Measurements from ENCODE around the gene ZFP37. TPM values are rescaled to one million over a fixed set of nuclear protein-coding genes. Genes with fewer than 3 reads are reported as not detected.
"Not testable (repeated sequence)": the region's sequence is repeated elsewhere in the genome, so short reads cannot be mapped to it uniquely, and the experiment has no call there.

ZFP37 gene
- total RNA-seq: 1.6 and 5.2 TPM in 2 replicates

DNA sequence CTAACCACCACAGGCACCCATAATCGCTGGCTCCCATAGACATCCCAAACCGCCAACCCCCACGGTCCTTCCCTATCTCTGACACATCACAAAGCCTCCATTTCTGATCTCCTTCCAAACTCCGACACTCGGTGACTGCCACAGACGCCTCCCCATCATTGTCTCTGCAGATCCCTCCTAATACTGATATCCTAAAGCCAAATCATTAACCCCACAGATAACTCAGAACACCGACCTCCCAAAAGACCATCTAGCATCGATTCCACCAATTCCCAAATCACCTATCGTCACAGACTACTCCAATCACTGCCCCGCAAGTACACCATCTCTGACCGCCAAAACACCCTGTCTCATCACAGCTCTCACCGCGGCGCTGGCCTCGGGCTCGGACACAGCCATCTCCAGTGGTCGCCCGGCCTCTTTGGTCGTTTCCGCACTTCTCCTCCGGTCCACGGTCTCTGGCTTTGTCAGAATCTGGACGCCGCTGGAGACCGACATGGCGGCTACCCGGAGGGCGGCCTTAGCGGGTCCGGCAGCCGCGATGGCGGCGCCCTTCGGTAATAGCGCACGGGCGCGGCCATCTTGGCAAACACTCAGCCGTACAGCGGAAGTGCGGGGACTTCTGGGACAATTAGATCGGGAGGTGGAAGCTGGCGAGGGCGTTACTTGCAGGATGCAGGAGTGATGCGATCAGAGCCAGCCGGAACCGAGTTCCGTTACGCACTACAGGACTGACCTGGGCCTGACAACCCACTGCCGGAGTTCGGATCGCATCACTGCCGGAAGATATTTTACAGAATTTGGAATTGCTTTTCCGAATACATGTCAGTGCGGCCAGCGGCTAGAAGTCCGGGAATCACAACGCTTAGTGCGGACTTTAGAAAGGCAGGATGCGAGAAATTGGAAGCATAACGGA lies at the start of gene ZFP37:
Gene ZFP37, minus strand, starts transcription at position 534 of the 916 bp plus-strand sequence. Its CDS starts 36 bp downstream, at position 498.
- DNase-seq (ENCODE audit: low read depth): peak; percentile 93

DNA sequence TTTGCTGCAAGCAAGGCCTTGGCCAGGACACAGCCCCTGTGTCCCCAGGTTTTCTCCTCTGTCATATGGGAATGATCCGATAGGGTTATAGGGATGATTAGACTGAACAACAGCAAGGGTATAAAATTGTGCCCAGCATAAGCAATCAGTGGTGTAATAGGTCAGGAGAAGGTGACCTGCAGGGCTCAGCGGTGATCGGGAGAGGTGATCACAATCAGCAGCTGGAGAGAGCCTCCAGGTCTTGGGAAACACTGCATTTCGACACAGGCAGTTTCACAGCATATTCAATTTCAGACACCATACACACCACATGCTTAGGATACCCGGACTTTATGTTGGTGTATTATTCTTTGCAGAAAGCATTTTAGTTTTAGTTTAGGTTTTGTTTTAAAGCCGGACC lies 48.8 kb upstream of the ZFP37 start:
- DNase-seq (ENCODE audit: low read depth): not testable (repeated sequence)

DNA sequence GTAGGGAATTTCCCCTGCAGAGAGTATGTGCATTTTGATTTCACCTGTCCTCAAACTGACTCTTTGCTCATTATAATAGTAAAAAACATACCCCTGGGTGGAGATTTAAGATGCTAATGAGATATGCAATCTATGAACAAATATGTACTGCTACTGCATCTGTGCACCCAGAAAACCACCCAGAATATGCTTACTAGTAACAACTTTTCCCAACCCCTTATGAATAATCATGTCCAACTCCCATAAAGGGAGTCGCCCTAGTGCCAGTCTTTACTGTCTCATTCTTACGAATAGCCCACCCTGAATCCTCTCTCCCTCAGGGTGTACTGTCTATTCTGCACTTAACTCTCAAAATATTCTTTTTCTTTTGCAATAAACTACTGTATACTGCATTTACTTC lies 39.0 kb upstream of the ZFP37 start:
- DNase-seq (ENCODE audit: low read depth): no peak

DNA sequence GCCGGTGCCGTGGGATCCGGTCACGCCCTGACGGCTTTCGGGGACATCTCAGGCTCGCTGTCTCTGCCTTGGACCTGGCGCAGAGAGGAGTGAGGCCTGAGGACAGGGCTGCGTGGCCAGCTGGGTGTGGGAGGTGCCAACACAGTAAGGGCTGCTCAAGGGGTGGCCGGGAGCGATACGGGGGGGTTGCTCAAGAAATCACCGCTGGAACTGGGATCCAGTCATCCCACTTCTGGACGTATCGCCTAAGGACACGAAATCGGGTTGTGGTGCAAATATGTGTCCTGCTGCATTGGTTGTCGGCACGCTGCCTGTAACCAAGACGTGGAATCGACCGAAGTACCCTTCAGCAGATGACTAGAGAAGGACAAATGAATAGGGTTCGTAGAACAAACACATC lies 33.4 kb upstream of the ZFP37 start:
- not testable (repeated sequence) for DNase-seq (ENCODE audit: low read depth)

DNA sequence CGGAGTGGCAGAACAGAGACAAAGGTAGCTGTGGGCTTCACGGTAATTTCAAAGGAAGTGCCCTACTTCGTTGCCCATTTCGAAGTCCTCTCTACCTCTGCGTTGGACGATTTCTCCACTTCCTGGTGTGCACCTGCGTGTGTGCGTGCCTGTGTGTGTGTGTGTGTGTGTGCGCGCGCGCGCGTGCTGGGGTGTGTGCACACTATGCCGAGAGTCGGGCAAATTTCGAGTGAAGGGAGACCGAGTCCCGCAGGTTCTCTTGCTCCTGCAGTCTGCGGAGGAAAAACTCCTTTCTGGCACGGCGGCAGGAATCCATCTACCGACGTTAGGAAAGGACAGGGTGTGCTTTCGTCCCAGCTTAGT lies 32.6 kb upstream of the ZFP37 start:
- not testable (repeated sequence) for DNase-seq (ENCODE audit: low read depth)

DNA sequence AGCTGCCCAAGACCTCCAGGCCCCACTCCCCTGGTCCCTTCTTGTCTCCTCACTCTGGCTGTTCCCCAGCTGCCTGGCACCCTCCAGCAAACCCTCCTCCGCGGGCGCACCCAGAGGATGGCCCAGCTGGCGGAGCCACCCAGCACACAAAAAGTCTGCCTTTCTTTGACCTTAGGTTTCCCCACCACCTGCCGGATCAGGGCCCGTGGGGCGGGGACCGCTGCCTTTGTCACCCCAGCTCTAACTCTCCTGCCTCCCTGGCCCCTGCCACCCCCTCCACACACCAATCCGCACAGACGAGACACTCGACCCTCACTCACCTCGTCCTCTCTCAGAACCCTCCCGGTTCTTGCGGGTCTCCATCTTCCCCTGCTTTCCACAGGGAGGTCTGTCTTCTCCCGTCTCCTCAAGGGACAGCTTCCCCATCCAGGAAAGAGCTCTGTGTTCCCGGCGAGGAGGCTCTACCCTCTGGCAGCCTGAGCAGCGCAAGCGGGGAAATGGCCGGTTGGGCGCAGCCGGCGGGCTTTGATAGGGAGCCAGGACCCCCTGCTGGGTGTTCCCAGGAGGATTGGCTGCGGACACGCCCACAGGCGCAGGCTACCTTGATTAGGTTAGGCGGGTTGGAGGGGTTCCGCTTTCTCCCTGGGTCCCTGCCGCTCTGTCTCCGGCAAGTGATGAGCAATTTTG lies 32.1 kb upstream of the ZFP37 start:
- DNase-seq (ENCODE audit: low read depth): not testable (repeated sequence)

DNA sequence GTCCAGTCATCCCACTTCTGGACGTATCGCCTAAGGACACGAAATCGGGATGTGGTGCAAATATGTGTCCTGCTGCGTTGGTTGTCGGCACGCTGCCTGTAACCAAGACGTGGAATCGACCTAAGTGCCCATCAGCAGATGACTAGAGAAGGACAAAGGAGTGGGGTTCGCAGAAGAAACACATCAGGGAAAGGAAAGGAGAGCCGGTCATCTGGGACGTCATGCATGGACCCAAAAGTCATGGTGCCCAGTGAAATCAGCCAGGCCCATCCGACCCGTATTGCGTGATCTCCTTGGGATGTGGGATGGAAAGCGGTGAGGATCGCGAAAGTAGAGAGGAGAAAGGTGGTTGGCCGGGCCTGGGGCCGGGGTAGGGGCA lies 6.4 kb upstream of the ZFP37 start:
- DNase-seq (ENCODE audit: low read depth): not testable (repeated sequence)

DNA sequence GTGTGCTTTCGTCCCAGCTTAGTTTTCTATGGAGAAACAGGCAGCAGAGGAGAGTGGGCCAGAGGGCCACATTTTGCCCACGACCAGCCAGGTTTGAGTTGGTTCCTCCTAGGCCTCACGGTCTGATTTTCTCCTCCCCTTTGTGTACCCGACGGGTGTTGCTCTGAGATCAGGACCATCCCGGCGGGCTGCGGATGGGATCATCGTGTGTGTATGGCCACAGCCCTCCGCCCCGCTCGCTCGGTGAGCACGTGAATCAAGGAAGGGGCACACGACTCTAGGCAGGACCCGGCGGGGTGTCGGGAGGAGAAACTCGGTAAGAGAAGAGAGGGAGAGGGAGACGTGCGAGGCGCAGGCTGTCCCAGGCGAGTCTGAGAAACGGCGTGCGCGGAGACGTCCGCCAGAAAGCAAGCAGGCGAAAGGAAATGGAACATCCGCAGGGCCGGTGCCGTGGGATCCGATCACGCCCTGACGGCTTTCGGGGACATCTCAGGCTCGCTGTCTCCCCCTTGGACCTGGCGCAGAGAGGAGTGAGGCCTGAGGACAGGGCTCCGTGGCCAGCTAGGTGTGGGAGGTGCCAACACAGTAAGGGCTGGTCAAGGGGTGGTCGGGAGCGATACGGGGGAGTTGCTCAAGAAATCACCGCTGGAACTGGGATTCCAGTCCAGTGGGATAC lies 5.9 kb upstream of the ZFP37 start:
- DNase-seq (ENCODE audit: low read depth): not testable (repeated sequence)

DNA sequence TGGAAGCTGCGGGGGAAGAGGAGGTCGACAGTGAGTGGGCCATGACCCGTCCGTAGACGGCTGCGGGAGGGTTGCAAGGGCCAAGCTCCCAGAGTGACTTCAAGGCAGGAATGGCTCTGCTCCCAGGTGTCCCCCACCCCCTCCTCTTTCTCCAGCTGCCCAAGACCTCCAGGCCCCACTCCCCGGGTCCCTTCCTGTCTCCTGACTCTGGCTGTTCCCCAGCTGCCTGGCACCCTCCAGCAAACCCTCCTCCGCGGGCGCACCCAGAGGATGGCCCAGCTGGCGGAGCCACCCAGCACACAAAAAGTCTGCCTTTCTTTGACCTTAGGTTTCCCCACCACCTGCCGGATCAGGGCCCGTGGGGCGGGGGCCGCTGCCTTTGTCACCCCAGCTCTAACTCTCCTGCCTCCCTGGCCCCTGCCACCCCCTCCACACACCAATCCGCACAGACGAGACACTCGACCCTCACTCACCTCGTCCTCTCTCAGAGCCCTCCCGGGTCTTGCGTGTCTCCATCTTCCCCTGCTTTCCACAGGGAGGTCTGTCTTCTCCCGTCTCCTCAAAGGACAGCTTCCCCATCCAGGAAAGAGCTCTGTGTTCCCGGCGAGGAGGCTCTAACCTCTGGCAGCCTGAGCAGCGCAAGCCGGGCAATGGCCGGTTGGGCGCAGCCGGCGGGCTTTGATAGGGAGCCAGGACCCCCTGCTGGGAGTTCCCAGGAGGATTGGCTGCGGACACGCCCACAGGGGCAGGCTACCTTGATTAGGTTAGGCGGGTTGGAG lies 4.7 kb upstream of the ZFP37 start:
- DNase-seq (ENCODE audit: low read depth): not testable (repeated sequence)

DNA sequence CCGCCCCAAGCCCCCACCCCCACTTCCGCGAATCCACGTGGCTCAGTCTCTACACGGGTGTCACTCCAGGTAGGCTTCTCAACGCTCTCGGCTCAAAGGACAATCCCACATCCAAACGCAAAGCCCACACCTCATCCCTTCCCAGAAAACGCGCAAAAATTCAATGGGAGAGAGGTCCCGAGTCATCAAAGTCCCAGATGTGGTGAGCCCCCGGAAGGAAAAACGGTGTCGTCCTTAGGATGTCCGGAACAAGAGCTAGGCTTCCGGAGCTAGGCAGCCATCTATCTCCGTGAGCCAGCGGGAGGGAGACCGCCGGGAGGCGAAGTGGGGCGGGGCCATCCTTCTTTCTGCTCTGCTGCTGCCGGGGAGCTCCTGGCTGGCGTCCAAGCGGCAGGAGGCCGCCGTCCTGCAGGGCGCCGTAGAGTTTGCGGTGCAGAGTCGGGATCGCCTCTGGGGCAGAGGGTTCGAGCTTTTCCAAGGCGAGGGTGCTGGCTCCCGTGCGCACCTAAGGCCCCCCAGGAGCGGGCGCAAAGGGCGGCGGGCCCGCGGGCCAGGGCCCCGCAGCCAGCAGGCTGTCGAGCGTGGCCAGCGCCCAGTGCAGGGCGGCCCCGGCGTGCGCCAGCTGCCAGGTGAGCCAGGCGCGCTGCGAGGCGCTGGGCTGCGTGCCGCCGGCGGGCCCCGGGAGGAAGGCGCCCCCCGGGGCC lies 3.2 kb upstream of the ZFP37 start:
- not testable (repeated sequence) for DNase-seq (ENCODE audit: low read depth)

DNA sequence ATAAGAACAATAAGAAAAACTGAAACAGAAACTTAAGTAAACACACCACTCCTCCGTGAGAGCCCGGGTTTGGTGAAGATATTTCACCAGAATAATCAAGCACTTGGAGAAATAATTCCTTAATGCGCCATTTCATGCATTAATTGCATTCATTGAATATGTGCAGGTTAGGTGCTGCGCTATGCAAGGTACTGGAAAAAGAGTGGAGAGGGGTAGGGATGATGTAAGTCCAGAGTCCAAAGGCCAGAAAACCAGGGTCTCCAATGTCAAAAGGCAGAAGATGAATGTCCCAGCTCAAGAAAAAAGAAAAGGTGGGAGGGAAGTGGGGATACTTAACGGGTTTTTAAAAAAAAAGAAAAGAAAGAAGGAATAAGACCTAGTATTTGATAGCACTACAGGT lies 669 bp upstream of the ZFP37 start:
- DNase-seq (ENCODE audit: low read depth): no peak

DNA sequence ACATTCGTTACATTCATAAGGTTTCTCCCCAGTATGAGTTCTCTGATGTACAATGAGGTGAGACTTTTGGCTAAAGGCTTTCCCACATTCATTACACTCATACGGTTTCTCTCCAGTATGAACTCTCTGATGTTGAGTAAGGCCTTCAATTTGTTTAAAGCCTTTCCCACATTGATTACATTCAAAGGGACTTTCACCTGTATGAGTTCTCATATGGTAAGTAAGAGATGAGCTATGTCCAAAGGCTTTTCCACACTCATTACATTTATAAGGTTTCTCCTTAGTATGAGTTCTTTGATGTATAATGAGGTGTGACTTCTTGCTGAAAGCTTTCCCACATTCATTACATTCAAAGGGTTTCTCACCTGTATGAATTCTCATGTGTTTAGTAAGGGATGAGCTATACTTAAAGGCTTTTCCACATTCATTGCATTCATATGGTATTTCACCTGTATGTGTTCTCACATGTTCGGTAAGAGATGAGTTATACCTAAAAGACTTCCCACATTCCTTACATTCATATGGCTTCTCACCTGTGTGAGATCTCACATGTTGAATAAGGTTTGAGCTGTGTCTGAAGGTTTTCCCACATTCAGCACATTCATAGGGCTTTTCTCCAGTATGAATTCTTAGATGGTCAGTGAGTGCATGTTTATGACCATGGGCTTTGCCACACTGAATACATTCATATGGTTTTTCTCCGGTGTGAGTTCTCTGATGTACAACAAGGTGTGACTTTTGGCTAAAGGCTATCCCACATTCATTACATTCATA lies 13.5 kb downstream of the ZFP37 start:
- peak; percentile 3 for DNase-seq (ENCODE audit: low read depth)

DNA sequence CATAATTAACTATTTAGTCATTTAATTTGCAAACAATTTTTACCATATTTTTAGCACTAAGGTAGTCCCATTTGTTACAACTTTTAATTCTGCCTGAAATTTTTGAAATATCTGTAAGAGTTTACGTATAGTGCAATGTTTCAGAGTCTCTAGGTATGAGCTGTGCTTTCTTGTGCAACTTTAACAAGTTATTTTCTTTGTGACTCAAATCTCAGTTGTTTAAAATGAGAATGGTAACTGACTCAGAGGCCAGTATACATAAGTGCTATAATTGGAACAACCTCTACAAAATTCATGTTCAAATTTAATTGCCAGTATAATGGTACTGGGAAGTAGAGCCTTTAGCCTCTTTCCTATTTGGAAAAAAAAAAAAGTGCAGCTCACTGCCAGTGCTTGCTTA lies 30.3 kb downstream of the ZFP37 start:
- DNase-seq (ENCODE audit: low read depth): no peak

DNA sequence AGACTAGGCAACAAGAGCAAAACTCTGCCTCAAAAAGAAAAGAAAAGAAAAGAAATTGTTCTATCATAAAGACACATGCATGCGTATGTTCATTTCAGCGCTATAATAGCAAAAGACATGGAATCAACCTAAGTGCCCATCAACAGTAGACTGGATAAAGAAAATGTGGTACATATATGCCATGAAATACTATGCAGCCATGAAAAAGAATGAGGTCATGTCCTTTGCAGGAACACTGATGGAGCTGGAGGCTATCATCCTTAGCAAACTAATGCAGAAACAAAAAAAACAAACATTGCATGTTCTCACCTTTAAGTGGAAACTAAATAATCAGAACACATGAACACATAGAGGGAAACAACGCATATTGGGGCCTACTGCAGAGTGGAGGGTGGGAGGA lies 38.3 kb downstream of the ZFP37 start:
- no peak for DNase-seq (ENCODE audit: low read depth)

DNA sequence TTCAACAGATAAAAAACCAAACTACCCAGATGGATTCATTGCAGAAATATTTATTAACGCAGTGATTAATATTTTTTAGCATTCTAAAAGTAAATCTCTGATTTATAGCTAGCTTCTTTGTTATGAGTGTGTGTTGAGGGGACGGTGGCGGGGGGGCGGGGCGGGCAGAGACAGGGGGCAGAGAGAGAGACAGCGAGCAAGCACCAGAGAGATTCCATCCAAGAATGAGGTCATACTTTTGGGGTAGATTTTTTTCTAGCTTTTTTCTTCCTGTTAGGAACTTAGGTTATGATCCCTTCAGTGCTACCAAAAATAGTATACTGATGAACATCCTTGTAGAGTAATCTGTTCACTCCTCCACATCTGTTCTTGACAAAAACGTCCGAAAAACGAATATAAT lies 44.0 kb downstream of the ZFP37 start:
- DNase-seq (ENCODE audit: low read depth): no peak

DNA sequence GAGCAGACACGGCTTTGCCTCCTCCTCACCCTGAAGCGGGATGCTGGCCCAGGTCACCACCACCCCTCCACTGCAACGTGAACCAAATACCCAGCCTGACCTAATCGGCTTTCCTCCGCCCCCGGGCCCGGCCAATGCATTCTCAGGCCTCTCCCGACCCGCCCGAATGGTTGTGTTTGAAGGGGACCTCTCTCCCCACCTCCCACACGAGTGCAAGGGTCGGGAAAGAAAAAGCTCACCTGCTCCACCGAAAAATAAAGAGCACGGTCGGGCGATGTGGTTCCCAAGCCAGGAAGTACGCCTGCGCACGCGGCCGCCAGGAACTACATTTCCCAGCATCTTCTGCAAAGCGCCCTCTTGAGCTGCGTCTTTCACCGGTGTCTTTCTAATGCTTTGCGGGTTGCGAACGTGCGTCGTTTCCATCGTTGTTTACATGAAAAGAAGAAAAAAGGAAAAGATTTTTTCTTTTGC lies 44.6 kb downstream of the ZFP37 start, which contains the start of gene ZNF883:
Gene ZNF883, minus strand, starts transcription at position 282 of the 471 bp plus-strand sequence.
- DNase-seq (ENCODE audit: low read depth): peak; percentile 52

DNA sequence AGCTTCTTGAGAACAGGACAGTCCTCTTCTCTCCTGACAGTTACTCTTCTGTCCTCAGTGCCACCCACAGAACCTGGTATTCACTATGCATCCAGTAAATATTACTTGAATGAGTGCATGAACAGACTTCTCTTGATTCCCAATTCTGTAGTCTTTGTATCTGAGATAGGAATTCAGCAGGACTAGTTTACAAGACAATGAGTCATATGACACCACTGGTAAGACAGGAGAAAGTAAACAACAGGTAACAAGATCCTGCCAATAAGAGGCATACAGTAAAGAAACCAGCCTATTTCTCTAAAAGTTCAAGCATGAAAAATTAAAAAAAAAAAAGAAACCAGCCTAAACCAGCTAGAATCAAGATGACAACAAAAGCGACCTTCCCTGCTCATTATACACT lies 50.7 kb downstream of the ZFP37 start:
- no peak for DNase-seq (ENCODE audit: low read depth)

DNA sequence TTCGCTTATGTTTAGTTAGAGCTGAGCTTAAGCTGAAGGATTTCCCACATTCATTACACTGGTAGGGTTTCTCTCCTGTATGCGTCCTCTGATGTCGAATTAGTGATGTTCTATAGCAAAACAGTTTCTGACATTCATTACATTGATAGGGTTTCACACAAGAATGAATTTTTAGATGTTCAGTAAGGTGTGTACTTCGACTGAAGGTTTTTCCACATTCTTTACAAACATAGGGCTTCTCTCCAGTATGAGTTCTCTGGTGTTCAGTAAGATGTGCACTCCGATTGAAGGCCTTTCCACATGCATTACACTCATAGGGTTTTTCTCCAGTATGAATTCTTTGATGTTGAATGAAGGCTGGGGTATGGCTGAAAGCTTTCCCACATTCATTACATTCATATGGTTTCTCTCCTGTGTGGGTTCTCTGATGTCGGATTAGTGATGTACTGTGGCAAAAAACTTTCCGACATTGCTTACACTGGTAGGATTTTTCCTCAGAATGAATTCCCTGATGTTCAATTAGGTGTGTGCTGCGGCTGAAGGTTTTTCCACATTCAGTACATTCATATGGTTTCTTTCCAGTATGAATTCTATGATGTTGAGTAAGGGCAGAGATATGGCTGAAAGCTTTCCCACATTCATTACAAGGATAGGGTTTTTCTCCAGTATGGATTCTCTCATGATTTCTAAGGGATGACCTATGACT lies 59.1 kb downstream of the ZFP37 start:
- DNase-seq (ENCODE audit: low read depth): no peak
